HG03045 (cell line): ENCODE results near the gene ASB2.

ENCODE experiments used
- ATAC-seq: cut with Tn5 transposase; IDR thresholded peaks from one replicate; pipeline ENCODE4 v1.9.1; 2021; ENCODE audit warnings: mild to moderate bottlenecking, moderate library complexity; ENCODE audit not compliant: unreplicated experiment

ASB2 gene, protein sequence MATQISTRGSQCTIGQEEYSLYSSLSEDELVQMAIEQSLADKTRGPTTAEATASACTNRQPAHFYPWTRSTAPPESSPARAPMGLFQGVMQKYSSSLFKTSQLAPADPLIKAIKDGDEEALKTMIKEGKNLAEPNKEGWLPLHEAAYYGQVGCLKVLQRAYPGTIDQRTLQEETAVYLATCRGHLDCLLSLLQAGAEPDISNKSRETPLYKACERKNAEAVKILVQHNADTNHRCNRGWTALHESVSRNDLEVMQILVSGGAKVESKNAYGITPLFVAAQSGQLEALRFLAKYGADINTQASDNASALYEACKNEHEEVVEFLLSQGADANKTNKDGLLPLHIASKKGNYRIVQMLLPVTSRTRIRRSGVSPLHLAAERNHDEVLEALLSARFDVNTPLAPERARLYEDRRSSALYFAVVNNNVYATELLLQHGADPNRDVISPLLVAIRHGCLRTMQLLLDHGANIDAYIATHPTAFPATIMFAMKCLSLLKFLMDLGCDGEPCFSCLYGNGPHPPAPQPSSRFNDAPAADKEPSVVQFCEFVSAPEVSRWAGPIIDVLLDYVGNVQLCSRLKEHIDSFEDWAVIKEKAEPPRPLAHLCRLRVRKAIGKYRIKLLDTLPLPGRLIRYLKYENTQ

DNA sequence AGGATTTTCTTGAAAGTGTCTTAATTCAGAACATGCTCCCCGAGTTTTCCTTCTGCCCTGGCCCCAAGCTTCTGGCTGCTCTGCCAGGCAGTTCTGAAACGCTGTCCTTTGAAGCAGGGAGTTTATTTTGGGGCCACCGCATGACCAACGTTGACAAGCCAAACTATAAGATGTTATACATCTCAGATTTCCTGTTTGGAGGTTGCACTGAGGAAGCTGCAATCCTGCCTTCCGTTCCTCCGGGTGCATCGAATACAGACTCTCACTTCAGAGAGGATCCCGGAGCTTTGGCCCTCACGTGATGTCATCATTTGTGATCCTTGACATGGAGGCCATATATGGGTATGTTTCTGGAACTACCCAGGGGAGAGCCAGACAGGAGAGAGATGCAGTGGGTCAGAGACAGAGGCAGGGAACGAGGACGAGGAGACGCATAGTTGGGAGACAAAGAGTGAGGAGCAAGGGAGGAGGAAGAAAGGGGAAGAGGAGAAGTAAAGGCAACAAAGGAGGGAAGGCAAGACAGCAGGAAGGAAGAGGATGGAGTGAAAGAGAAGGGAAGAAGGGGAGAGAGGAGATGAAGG, at the start of gene ASB2:
ASB2 (minus strand) TSS at position 94 of the 581 bp plus-strand sequence. CDS start 12,031 bp downstream, outside the sequence.
- ATAC-seq: peak; percentile 11

GRCh38 chr14:94025720-94026119, 49.4 kb upstream of the ASB2 start:
- no peak for ATAC-seq

- no peak for ATAC-seq
Observed at GRCh38 chr14:94024549-94024948, 48.2 kb upstream of the ASB2 start.

- no peak for ATAC-seq
Observed at GRCh38 chr14:94022532-94023411, 46.4 kb upstream of the ASB2 start.

GRCh38 chr14:94021416-94022157, 45.2 kb upstream of the ASB2 start:
- ATAC-seq: no peak

GRCh38 chr14:94021001-94021400, 44.6 kb upstream of the ASB2 start:
- no peak for ATAC-seq

DNA sequence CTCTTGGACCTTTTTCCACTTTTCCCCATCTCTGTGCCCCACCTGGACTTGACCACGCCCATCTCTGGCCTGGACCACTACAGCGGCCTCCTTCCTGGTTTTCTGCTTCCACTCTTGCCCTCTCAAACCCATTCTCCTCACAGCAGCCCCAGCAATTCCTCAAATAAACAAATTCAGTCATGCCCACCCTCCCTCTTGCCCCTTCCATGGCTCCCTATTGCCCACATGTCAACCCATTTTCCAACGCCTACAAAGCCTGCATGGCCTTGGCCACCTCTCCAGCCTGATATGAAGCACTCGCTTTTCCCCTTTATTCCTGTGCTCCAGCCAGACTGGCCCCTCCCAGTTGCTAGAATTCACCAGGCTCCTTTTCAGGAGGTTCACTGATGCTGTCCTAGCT, 43.9 kb upstream of the ASB2 start:
- no peak for ATAC-seq

GRCh38 chr14:94019329-94019728, 43.0 kb upstream of the ASB2 start:
- ATAC-seq: no peak

- ATAC-seq: no peak
Observed at GRCh38 chr14:94018308-94018707, 41.9 kb upstream of the ASB2 start.

- no peak for ATAC-seq
Observed at GRCh38 chr14:94016446-94016976, 40.1 kb upstream of the ASB2 start.

DNA sequence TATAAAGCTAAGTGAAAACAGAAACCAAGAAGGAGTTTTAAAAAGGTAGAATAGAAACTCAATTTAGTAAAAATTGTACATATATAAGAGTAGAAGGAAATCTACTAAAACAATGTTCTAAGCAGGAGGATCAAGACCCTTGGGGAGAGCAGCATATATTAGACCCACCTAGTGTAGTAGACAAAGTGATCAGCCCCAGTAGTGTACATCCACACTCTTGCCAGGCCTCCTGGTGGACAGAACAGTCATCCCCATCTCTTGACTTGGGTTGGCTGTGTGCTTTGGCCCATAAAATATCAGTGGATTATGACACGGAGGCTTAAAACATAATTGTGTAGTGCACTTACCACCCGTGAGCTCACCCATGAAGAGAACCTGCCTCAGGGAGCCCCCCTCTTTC, 38.9 kb upstream of the ASB2 start:
- ATAC-seq: no peak

GRCh38 chr14:94014382-94014781, 38.0 kb upstream of the ASB2 start:
- no peak for ATAC-seq

GRCh38 chr14:94011795-94012194, 35.4 kb upstream of the ASB2 start:
- ATAC-seq: no peak

DNA sequence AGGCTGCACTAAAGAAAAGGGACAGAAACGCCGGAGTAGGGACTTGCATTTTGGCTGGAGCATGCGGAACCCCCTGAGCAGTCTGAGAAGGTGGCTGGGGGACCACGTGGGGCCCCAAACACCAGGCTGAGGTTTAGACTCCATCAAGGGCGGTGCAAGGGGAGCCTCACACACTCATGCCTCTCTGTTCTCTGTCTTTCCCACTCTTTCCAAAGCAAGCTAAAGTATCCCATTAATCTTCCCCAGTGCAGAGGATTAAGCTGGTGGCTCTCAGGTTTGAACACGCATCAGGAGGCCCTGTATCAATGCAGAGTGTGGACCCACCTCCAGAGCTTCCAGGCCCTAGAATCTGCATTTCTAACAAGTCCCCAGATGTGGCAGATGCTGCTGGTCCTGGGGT, 34.3 kb upstream of the ASB2 start:
- no peak for ATAC-seq

GRCh38 chr14:94009767-94010166, 33.4 kb upstream of the ASB2 start:
- peak; percentile 56 for ATAC-seq

DNA sequence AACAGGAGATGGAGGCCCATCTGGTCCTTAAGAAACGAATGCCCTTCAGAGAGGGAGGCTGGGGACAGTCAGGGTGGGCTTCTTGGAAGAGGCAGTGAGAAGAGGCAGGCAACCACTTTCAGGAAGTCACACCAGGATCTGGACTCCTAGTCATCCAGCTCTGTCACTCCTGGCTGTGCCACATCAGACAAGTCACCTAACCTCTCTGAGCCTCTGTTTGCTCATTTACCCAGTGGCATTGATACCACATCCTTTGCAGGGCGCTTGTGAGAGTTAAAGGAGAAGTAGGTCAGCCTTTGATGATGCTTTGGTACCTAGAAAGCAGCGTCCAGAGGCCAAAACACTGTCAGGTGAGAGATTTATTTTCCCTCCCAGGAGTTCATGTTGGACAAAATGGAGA, 31.9 kb upstream of the ASB2 start:
- ATAC-seq: no peak

DNA sequence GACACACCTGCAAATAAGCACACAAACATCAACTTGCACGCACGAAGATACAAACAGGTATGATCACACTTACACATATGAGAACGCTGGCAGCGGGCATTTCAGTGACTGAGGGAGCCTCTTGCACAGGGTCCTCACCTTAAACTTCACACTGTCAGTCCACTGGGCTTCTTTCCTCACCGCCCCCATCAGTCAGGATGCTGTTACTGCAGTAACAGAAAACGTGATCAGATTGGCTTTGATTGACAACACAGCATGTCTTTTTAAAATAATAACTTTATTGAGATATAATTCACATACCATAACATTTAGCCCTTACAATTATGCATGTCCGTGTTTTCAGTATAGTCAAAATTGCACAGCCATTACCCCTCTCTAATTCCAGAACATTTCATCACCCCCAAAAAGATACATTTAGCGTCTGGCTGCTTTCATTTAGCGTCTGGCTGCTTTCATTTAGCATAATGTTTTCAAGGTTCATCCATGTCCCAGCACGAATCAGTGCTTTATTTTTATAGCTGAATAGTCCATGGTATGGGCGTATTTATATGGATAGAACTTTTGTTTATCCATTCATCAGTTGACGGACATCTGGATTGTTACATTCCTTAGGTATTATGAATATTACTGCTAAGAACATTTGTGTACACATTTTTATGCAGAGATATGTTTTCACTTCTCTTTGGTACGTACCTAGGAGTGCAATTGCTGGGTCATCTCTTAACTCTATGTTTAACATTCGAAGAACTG, 29.1 kb upstream of the ASB2 start:
- ATAC-seq: no peak

DNA sequence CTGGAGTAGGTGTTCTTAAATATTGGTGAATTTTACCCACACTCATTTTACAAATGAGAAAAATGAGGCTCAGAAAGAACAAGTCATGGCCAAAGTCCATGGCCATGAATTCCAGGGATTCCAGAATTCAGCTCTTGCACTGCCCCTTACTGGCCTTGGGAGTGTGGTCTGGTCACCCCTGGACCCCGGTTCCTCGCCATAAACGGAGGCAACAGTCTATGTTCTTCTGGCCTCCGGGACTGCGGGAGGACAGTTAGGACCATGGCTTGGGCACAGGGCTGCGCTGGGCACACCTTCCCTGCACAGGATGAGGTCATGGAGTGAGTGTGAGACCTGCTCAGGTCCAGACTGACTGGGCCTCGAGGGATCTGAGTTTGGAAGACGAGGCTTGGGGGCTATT, 27.6 kb upstream of the ASB2 start:
- no peak for ATAC-seq

- ATAC-seq: no peak
Observed at GRCh38 chr14:94003397-94003796, 27.0 kb upstream of the ASB2 start.
